Glutamatergic neuron (in vitro differentiated cells): ENCODE data around the gene SYT14. TPM values are rescaled to one million over a fixed set of nuclear protein-coding genes. Genes with fewer than 3 reads are reported as not detected.

Experiments used
- DNase-seq: peaks from one replicate; pipeline ENCODE4 v3.0.0; 2022
- H3K27ac Mint-ChIP-seq: one replicate; pipeline ENCODE4 v1.8.0; 2020; ENCODE audit warnings: mild to moderate bottlenecking, mixed read lengths, inconsistent platforms; ENCODE audit not compliant: unreplicated experiment
- H3K27me3 Mint-ChIP-seq: one replicate; pipeline ENCODE4 v1.8.0; 2020; ENCODE audit warnings: mild to moderate bottlenecking, moderate library complexity, mixed read lengths, inconsistent platforms; ENCODE audit not compliant: unreplicated experiment
- H3K36me3 Mint-ChIP-seq: one replicate; pipeline ENCODE4 v1.8.0; 2020; ENCODE audit warnings: mild to moderate bottlenecking, mixed read lengths, inconsistent platforms; ENCODE audit not compliant: unreplicated experiment
- H3K4me1 Mint-ChIP-seq: one replicate; pipeline ENCODE4 v1.8.0; 2020; ENCODE audit warnings: mild to moderate bottlenecking, low read depth, mixed read lengths, inconsistent platforms; ENCODE audit not compliant: unreplicated experiment
- H3K4me3 Mint-ChIP-seq: one replicate; pipeline ENCODE4 v1.8.0; 2020; ENCODE audit warnings: mild to moderate bottlenecking, mixed read lengths, inconsistent platforms; ENCODE audit not compliant: unreplicated experiment
- H3K9me3 Mint-ChIP-seq: one replicate; pipeline ENCODE4 v1.8.0; 2020; ENCODE audit warnings: mild to moderate bottlenecking, moderate library complexity, mixed read lengths, inconsistent platforms; ENCODE audit not compliant: unreplicated experiment
- CTCF ChIP-seq: fragments of 200-600 bp; sonication (generic); IDR thresholded peaks from one replicate; pipeline ENCODE4 v1.5.0; 2021; ENCODE audit not compliant: partially characterized antibody, unreplicated experiment
- total RNA-seq: library from RNA; stranded (reverse); fragmentation: NEBNext Ultra II Directional; extraction: Animal tissue kit (Norgen Biotek cat#: 25700); gene quantifications from one replicate; pipeline ENCODE4 v1.2.1, GENCODE V29; 2021; ENCODE audit not compliant: unreplicated experiment

The SYT14 gene
- total RNA-seq, 1 donor from 2014 or later: 18.1 TPM

GRCh38 chr1:210076620-210077019, 138.6 kb downstream of the SYT14 start:
- Mint-ChIP-seq H3K4me3 (no peak overlapping the region), H3K4me1 (peaks cover 16% of the 10 kb centered on the region), H3K27me3 (peaks cover 4% of the 10 kb centered on the region), H3K27ac (no peak overlapping the region), H3K9me3 (peaks cover 1% of the 10 kb centered on the region), H3K36me3 (no peaks in the 10 kb centered on the region)
- no peak for DNase-seq
- TF ChIP-seq CTCF: no peak

- no peak overlapping the region for H3K27ac Mint-ChIP-seq
- H3K4me3 Mint-ChIP-seq: no peak overlapping the region
- no peak for DNase-seq
- H3K9me3 Mint-ChIP-seq: peaks cover under 1% of the 10 kb centered on the region
- peaks cover 2% of the 10 kb centered on the region for H3K27me3 Mint-ChIP-seq
- H3K4me1 Mint-ChIP-seq: no peaks in the 10 kb centered on the region
- TF ChIP-seq CTCF: no peak
- no peaks in the 10 kb centered on the region for H3K36me3 Mint-ChIP-seq
Observed at GRCh38 chr1:210081494-210081893, 143.5 kb downstream of the SYT14 start.

- peaks cover 5% of the 10 kb centered on the region for H3K36me3 Mint-ChIP-seq
- H3K27me3 Mint-ChIP-seq: peaks cover 2% of the 10 kb centered on the region
- TF ChIP-seq CTCF: no peak
- DNase-seq: no peak
- H3K9me3 Mint-ChIP-seq: no peaks in the 10 kb centered on the region
- no peaks in the 10 kb centered on the region for H3K4me1 Mint-ChIP-seq
- no peak overlapping the region for H3K4me3 Mint-ChIP-seq
- no peak overlapping the region for H3K27ac Mint-ChIP-seq
Observed at GRCh38 chr1:210085359-210085758, 147.3 kb downstream of the SYT14 start.

GRCh38 chr1:210087058-210087457, 149.0 kb downstream of the SYT14 start:
- Mint-ChIP-seq H3K36me3 (peaks cover 5% of the 10 kb centered on the region), H3K4me1 (no peaks in the 10 kb centered on the region), H3K4me3 (no peak overlapping the region), H3K27me3 (no peaks in the 10 kb centered on the region), H3K9me3 (no peaks in the 10 kb centered on the region), H3K27ac (no peak overlapping the region)
- TF ChIP-seq CTCF: no peak
- DNase-seq: no peak

GRCh38 chr1:210089855-210090254, 151.8 kb downstream of the SYT14 start:
- Mint-ChIP-seq H3K4me1 (no peaks in the 10 kb centered on the region), H3K4me3 (no peak overlapping the region), H3K9me3 (no peaks in the 10 kb centered on the region), H3K36me3 (peaks cover 5% of the 10 kb centered on the region), H3K27me3 (no peaks in the 10 kb centered on the region), H3K27ac (no peak overlapping the region)
- no peak for DNase-seq
- TF ChIP-seq CTCF: no peak
